ENCODE results near the gene TRAPPC11.

- TF ChIP-seq POLR2AphosphoS5 (IDR thresholded peaks at IDR 0.05) (no peak), CTCF (IDR thresholded peaks at IDR 0.05) (no peak), POLR2A (IDR thresholded peaks at IDR 0.05) (no peak), EP300 (IDR thresholded peaks at IDR 0.05) (no peak)
Measured at GRCh38 chr4:183627979-183628588, 31.0 kb upstream of the TRAPPC11 start.

Measured in stomach (tissue), 4 donors.